Measurements from ENCODE around the gene OSGEPL1. TPM values are rescaled to one million over a fixed set of nuclear protein-coding genes. Genes with fewer than 3 reads are reported as not detected.
A peak's percentile ranks its signal among the peaks of the same experiment; 100 is the strongest.

Gene OSGEPL1
- total RNA-seq, 3 donors from 2014 or later (not counting 1 experiment from before 2014, with no cell fraction given): 5.6 to 10.2 (median 8.5) TPM

DNA sequence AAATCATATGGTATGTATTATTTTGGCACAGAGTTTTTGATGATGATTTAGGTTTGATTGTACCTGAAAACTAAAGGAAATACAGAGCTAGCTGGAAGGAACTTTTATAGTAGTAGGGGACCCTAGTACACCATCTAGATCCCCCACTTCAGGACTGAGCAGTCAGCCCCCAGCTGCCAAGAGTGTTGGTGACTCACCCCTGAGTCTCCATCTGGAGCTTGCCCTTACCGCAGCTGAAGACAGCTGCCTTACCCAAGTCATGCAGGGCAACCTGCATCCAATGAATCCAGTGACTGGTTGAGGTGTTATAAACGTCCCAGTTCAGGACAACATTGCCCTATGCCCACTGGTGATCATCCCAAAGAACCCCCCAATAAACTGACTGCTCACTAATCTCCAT lies 36.9 kb upstream of the OSGEPL1 start:
- DNase-seq: no peak
- no peak overlapping the region for H3K4me3 ChIP-seq (ENCODE audit: low read length)
- no peak for ATAC-seq
- H3K9me3 Mint-ChIP-seq: no peaks in the 10 kb centered on the region
- TF ChIP-seq, protein P1, sequence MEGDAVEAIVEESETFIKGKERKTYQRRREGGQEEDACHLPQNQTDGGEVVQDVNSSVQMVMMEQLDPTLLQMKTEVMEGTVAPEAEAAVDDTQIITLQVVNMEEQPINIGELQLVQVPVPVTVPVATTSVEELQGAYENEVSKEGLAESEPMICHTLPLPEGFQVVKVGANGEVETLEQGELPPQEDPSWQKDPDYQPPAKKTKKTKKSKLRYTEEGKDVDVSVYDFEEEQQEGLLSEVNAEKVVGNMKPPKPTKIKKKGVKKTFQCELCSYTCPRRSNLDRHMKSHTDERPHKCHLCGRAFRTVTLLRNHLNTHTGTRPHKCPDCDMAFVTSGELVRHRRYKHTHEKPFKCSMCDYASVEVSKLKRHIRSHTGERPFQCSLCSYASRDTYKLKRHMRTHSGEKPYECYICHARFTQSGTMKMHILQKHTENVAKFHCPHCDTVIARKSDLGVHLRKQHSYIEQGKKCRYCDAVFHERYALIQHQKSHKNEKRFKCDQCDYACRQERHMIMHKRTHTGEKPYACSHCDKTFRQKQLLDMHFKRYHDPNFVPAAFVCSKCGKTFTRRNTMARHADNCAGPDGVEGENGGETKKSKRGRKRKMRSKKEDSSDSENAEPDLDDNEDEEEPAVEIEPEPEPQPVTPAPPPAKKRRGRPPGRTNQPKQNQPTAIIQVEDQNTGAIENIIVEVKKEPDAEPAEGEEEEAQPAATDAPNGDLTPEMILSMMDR (IDR thresholded peaks at IDR 0.05): no peak
- intact Hi-C loops (cut with micrococcal nuclease): loop anchor here (5.0 kb wide), 1 partner anchor 47 kb away; no protein-coding TSS in a partner anchor
- no peak overlapping the region for H3K4me3 Mint-ChIP-seq
- H3K27ac ChIP-seq (ENCODE audit: low read length): no peak overlapping the region
- WGBS (ENCODE audit: insufficient coverage): 83% methylated on average over 2 of the region's 2 CpGs
- H3K4me1 Mint-ChIP-seq: peaks cover 4 to 6% of the 10 kb centered on the region in 2 donors
- peaks cover 39% of the 10 kb centered on the region for H3K36me3 ChIP-seq (ENCODE audit: control insufficient read depth, insufficient read depth, low read length)
- H3K27ac Mint-ChIP-seq: no peak overlapping the region
- H3K4me1 ChIP-seq (ENCODE audit: control insufficient read depth, insufficient read depth, low read length): no peaks in the 10 kb centered on the region
- H3K9me3 ChIP-seq (ENCODE audit: control insufficient read depth, insufficient read depth, low read length): no peaks in the 10 kb centered on the region
- no peaks in the 10 kb centered on the region for H3K36me3 Mint-ChIP-seq
- no peaks in the 10 kb centered on the region for H3K27me3 ChIP-seq (ENCODE audit: control insufficient read depth, insufficient read depth, low read length)
- H3K27me3 Mint-ChIP-seq (ENCODE audit: low read depth in 2 of 2): no peaks in the 10 kb centered on the region

DNA sequence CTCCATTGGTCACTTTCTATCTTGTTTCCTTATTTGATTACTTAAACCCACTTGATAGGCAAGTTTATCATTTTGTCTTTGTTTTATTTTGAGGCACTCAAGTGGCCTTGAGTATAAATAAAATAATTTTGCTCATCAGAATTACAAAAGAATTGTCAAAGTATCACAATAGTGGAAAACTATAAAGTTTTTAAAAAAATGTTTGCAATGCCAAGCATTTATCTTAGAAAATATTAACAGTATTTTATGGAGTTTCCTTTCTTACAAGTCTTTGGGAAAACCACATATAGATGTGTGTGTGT lies 36.4 kb upstream of the OSGEPL1 start:
- ATAC-seq: no peak
- no peaks in the 10 kb centered on the region for H3K36me3 Mint-ChIP-seq

DNA sequence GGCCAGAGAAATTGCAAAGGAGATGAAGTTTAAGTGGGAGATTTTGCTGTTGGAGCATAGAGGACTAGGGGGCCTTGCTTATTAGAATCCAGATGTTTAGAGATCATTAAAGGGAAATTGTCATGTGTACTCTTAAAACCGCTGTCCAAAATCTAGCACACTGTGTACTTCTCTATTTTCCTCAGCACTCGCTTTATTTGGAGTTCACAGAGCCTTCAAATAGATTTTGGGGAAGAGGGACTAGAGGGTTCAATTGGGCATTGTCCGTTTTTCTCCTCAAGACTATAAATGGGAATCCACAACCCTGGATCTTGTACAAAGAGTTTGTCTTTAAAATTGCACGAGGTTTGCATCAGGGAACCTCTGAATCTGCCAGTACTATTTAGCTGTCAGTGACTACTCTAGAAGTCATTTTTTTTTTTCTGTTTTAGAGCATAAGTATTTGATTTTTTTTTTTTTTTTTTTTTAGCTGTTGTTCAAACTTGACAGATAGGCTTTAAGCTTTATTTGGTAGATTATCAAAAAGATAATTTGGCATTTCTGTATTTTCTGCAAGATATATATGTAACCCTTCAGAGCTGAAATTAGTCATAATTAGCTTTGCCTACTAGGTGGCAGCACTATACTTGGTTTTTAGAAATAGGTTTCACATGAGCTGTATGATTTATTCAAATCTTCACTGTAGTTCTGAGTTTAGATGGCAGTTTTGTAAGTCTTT lies 35.9 kb upstream of the OSGEPL1 start:
- TF ChIP-seq, protein P1 (IDR thresholded peaks at IDR 0.05): peak; percentile 47
- ATAC-seq (peak; percentile 41 to 46 (median 41)), DNase-seq (peak in 1 of 2 donors; percentile 22)
- H3K27ac Mint-ChIP-seq: no peak overlapping the region
- H3K36me3 ChIP-seq (ENCODE audit: control insufficient read depth, insufficient read depth, low read length): peaks cover 42% of the 10 kb centered on the region
- 75% methylated on average over 3 of the region's 4 CpGs for WGBS (ENCODE audit: insufficient coverage)
- H3K9me3 ChIP-seq (ENCODE audit: control insufficient read depth, insufficient read depth, low read length): no peaks in the 10 kb centered on the region
- H3K27me3 Mint-ChIP-seq (ENCODE audit: low read depth in 2 of 2): no peaks in the 10 kb centered on the region
- H3K4me3 Mint-ChIP-seq: no peak overlapping the region
- H3K4me1 ChIP-seq (ENCODE audit: control insufficient read depth, insufficient read depth, low read length): no peaks in the 10 kb centered on the region
- H3K27ac ChIP-seq (ENCODE audit: low read length): no peak overlapping the region
- H3K36me3 Mint-ChIP-seq: no peaks in the 10 kb centered on the region
- H3K4me3 ChIP-seq (ENCODE audit: low read length): no peak overlapping the region
- intact Hi-C loops (cut with micrococcal nuclease): loop anchor here (5.0 kb wide), 1 partner anchor 46 kb away; no protein-coding TSS in a partner anchor
- no peaks in the 10 kb centered on the region for H3K9me3 Mint-ChIP-seq
- H3K27me3 ChIP-seq (ENCODE audit: control insufficient read depth, insufficient read depth, low read length): no peaks in the 10 kb centered on the region
- H3K4me1 Mint-ChIP-seq: peaks cover 4 to 6% of the 10 kb centered on the region in 2 donors

More for the DNA sequence above, 36.4 kb upstream of the OSGEPL1 start:
- Mint-ChIP-seq H3K4me1 (peaks cover 4 to 6% of the 10 kb centered on the region in 2 donors), H3K27ac (no peak overlapping the region), H3K4me3 (no peak overlapping the region), H3K9me3 (no peaks in the 10 kb centered on the region), H3K27me3 (ENCODE audit: low read depth in 2 of 2) (no peaks in the 10 kb centered on the region)
- H3K27ac ChIP-seq (ENCODE audit: low read length): no peak overlapping the region
- TF ChIP-seq, protein P1 (IDR thresholded peaks at IDR 0.05): no peak
- no peak overlapping the region for H3K4me3 ChIP-seq (ENCODE audit: low read length)
- no peaks in the 10 kb centered on the region for H3K27me3 ChIP-seq (ENCODE audit: control insufficient read depth, insufficient read depth, low read length)
- intact Hi-C loops (cut with micrococcal nuclease): loop anchor here (5.0 kb wide), 1 partner anchor 47 kb away; no protein-coding TSS in a partner anchor
- peaks cover 37% of the 10 kb centered on the region for H3K36me3 ChIP-seq (ENCODE audit: control insufficient read depth, insufficient read depth, low read length)
- DNase-seq: no peak
- H3K9me3 ChIP-seq (ENCODE audit: control insufficient read depth, insufficient read depth, low read length): no peaks in the 10 kb centered on the region
- no peaks in the 10 kb centered on the region for H3K4me1 ChIP-seq (ENCODE audit: control insufficient read depth, insufficient read depth, low read length)

DNA sequence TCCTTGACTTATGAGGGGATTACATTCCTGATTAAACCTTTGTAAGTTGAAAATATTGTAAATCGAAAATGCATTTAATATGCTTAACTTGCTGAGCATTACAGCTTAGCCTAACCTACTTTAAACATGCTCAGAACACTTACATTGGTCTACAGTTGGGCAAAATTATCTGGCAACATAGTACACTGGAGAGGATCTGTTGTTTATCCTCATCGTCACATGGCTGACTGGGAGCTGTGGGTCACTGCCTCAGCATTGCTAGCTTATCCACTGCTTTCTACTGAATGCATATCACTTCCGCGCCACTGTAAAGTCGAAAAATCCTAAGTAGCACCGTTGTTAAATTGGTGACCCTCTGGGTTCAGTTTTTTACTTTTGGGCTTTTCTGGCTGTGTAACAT lies 35.3 kb upstream of the OSGEPL1 start:
- TF ChIP-seq, protein P1 (IDR thresholded peaks at IDR 0.05): no peak
- 97% methylated on average over 5 of the region's 6 CpGs for WGBS (ENCODE audit: insufficient coverage)
- intact Hi-C loops (cut with micrococcal nuclease): loop anchor here (5.0 kb wide), 1 partner anchor 46 kb away; no protein-coding TSS in a partner anchor
- H3K4me1 ChIP-seq (ENCODE audit: control insufficient read depth, insufficient read depth, low read length): no peaks in the 10 kb centered on the region
- Mint-ChIP-seq H3K4me3 (no peak overlapping the region), H3K27me3 (ENCODE audit: low read depth in 2 of 2) (no peaks in the 10 kb centered on the region), H3K4me1 (peaks cover 4 to 6% of the 10 kb centered on the region in 2 donors), H3K27ac (no peak overlapping the region), H3K36me3 (no peaks in the 10 kb centered on the region), H3K9me3 (no peaks in the 10 kb centered on the region)
- ATAC-seq: no peak
- no peaks in the 10 kb centered on the region for H3K9me3 ChIP-seq (ENCODE audit: control insufficient read depth, insufficient read depth, low read length)
- no peak for DNase-seq
- peaks cover 44% of the 10 kb centered on the region for H3K36me3 ChIP-seq (ENCODE audit: control insufficient read depth, insufficient read depth, low read length)
- no peaks in the 10 kb centered on the region for H3K27me3 ChIP-seq (ENCODE audit: control insufficient read depth, insufficient read depth, low read length)
- no peak overlapping the region for H3K27ac ChIP-seq (ENCODE audit: low read length)
- H3K4me3 ChIP-seq (ENCODE audit: low read length): no peak overlapping the region

Measured in natural killer cell (primary cell).